Endometrial microvascular endothelial cells (primary cell): Measurements from ENCODE around the gene STOX2. TPM values are rescaled to one million over a fixed set of nuclear protein-coding genes. Genes with fewer than 3 reads are reported as not detected.
"Not testable (repeated sequence)": the region's sequence is repeated elsewhere in the genome, so short reads cannot be mapped to it uniquely, and the experiment has no call there.

Source experiments
- in situ Hi-C: cut with HindIII; loops from 2 replicates; pipeline ENCODE4 v1.10.0; 2017; ENCODE audit warnings: low sequenced_read_pairs, low pct_unique_long_range_greater_than_20kb; ENCODE audit errors: inconsistent ontology term
- total RNA-seq: library from RNA; depleted of rRNA; stranded (reverse); fragments of >200 nt; gene quantifications from one replicate; pipeline ENCODE4 v1.2.3, GENCODE V29; 2015; ENCODE audit errors: inconsistent ontology term

The STOX2 gene
- total RNA-seq, 1 donor from 2014 or later, result not detected

- in situ Hi-C loops, result no loop called here
Measured at GRCh38 chr4:183921335-183921734, 16.2 kb downstream of the STOX2 start.

GRCh38 chr4:183924362-183925044, 19.4 kb downstream of the STOX2 start:
- in situ Hi-C loops, result no loop called here

- in situ Hi-C loops, result no loop called here
Measured at GRCh38 chr4:183926950-183927349, 21.8 kb downstream of the STOX2 start.

GRCh38 chr4:183932576-183932975, 27.5 kb downstream of the STOX2 start:
- in situ Hi-C loops, result no loop called here

GRCh38 chr4:183934761-183935160, 29.7 kb downstream of the STOX2 start:
- in situ Hi-C loops, result no loop called here

GRCh38 chr4:183935355-183936005, 30.4 kb downstream of the STOX2 start:
- in situ Hi-C loops, result no loop called here

GRCh38 chr4:183936047-183936446, 30.9 kb downstream of the STOX2 start:
- in situ Hi-C loops, result no loop called here

- in situ Hi-C loops, result no loop called here
Measured at GRCh38 chr4:183936574-183937345, 31.7 kb downstream of the STOX2 start.

- in situ Hi-C loops, result no loop called here
Measured at GRCh38 chr4:183940864-183941263, 35.8 kb downstream of the STOX2 start.

- in situ Hi-C loops, result no loop called here
Measured at GRCh38 chr4:183941964-183942363, 36.9 kb downstream of the STOX2 start.

- in situ Hi-C loops, result no loop called here
Measured at GRCh38 chr4:183945741-183946140, 40.6 kb downstream of the STOX2 start.

- in situ Hi-C loops, result no loop called here
Measured at GRCh38 chr4:183950536-183950935, 45.4 kb downstream of the STOX2 start.

- in situ Hi-C loops, result not testable (repeated sequence)
Measured at GRCh38 chr4:183952652-183953051, 47.5 kb downstream of the STOX2 start.

GRCh38 chr4:183959319-183960045, 54.4 kb downstream of the STOX2 start:
- in situ Hi-C loops, result no loop called here

- in situ Hi-C loops, result no loop called here
Measured at GRCh38 chr4:183960046-183960420, 54.9 kb downstream of the STOX2 start.

GRCh38 chr4:183960962-183961541, 55.9 kb downstream of the STOX2 start:
- in situ Hi-C loops, result no loop called here

GRCh38 chr4:183961795-183962194, 56.7 kb downstream of the STOX2 start:
- in situ Hi-C loops, result no loop called here

GRCh38 chr4:183962419-183962818, 57.3 kb downstream of the STOX2 start:
- in situ Hi-C loops, result no loop called here

- in situ Hi-C loops, result no loop called here
Measured at GRCh38 chr4:183966371-183966770, 61.3 kb downstream of the STOX2 start.
